Loucy (cell line): ENCODE measurements around the gene SLC7A1.

Experiments used
- H2AFZ ChIP-seq: fragments of 200-600 bp; sonication (generic); 2 replicates; pipeline ENCODE4 v1.6.0; 2016; ENCODE audit warnings: antibody characterized with exemption, mild to moderate bottlenecking, low read length, moderate library complexity
- H3F3A ChIP-seq: fragments of 200-600 bp; 2 replicates; pipeline ENCODE4 v1.6.0; 2016; ENCODE audit warnings: antibody characterized with exemption, low read depth, mild to moderate bottlenecking
- H3K27me3 ChIP-seq: fragments of 200-600 bp; sonication (generic); 2 replicates; pipeline ENCODE4 v1.6.1; 2014; ENCODE audit warnings: low read length, mild to moderate bottlenecking; ENCODE audit not compliant: insufficient read depth, poor library complexity, severe bottlenecking
- H3K36me3 ChIP-seq: fragments of 200-600 bp; sonication (generic); 2 replicates; pipeline ENCODE4 v1.6.1; 2016; ENCODE audit warnings: low read length; ENCODE audit not compliant: insufficient read depth
- H3K4me1 ChIP-seq: fragments of 200-600 bp; sonication (generic); 2 replicates; pipeline ENCODE4 v1.5.1; 2014; ENCODE audit warnings: low read length, mild to moderate bottlenecking; ENCODE audit not compliant: insufficient read depth, poor library complexity, severe bottlenecking
- H3K4me2 ChIP-seq: fragments of 200-600 bp; sonication (generic); 2 replicates; pipeline ENCODE4 v1.6.0; 2014; ENCODE audit warnings: antibody characterized with exemption, low read length, low read depth, mild to moderate bottlenecking; ENCODE audit not compliant: poor library complexity, severe bottlenecking
- H3K4me3 ChIP-seq: fragments of 200-600 bp; sonication (generic); 2 replicates; pipeline ENCODE4 v1.5.1; 2014; ENCODE audit warnings: low read length, mild to moderate bottlenecking, mixed read lengths; ENCODE audit not compliant: poor library complexity, severe bottlenecking
- H3K79me2 ChIP-seq: fragments of 200-600 bp; sonication (generic); 2 replicates; pipeline ENCODE4 v1.6.1; 2014; ENCODE audit warnings: low read length; ENCODE audit not compliant: insufficient read depth
- H3K9ac ChIP-seq: fragments of 200-600 bp; sonication (generic); 2 replicates; pipeline ENCODE4 v1.6.0; 2014; ENCODE audit warnings: mild to moderate bottlenecking, low read depth, low read length, moderate library complexity; ENCODE audit not compliant: poor library complexity, severe bottlenecking
- H3K9me2 ChIP-seq: fragments of 200-600 bp; sonication (generic); replicated peaks from 2 replicates; pipeline ENCODE4 v1.6.1; 2016; ENCODE audit warnings: low read depth, low read length, mixed read lengths
- H3K9me3 ChIP-seq: fragments of 200-600 bp; sonication (generic); 2 replicates; pipeline ENCODE4 v1.6.1; 2014; ENCODE audit warnings: mild to moderate bottlenecking, antibody characterized with exemption, low read length, low read depth; ENCODE audit not compliant: insufficient read depth
- H4K20me1 ChIP-seq: fragments of 200-600 bp; sonication (generic); 2 replicates; pipeline ENCODE4 v1.6.0; 2014; ENCODE audit warnings: antibody characterized with exemption, low read length, mild to moderate bottlenecking; ENCODE audit not compliant: insufficient read depth, poor library complexity, severe bottlenecking
- CTCF ChIP-seq: fragments of 200-600 bp; sonication (generic); conservative IDR thresholded peaks from 2 replicates; pipeline ENCODE4 v1.5.1; 2014; ENCODE audit warnings: mild to moderate bottlenecking, antibody characterized with exemption, low read length
- EZH2phosphoT487 ChIP-seq: fragments of 200-600 bp; IDR thresholded peaks from 2 replicates; pipeline ENCODE4 v1.6.1; 2018; ENCODE audit warnings: antibody characterized with exemption, mild to moderate bottlenecking, moderate library complexity, borderline replicate concordance

SLC7A1 gene

GRCh38 chr13:29501674-29502073 is 93.8 kb downstream of the SLC7A1 start:
- Histone ChIP-seq H3K9me3 (no peaks in the 10 kb centered on the region), H3K4me2 (no peak overlapping the region), H3K9me2 (no peaks in the 10 kb centered on the region), H2AFZ (no peak overlapping the region), H3K27me3 (no peaks in the 10 kb centered on the region), H3K4me1 (no peaks in the 10 kb centered on the region), H3K36me3 (no peaks in the 10 kb centered on the region), H3K79me2 (no peaks in the 10 kb centered on the region), H3K9ac (no peak overlapping the region), H3F3A (no peaks in the 10 kb centered on the region), H4K20me1 (no peaks in the 10 kb centered on the region), H3K4me3 (no peak overlapping the region)
- TF ChIP-seq EZH2phosphoT487 (no peak), CTCF (no peak)

GRCh38 chr13:29500386-29500785 is 95.1 kb downstream of the SLC7A1 start:
- H3K9me2 ChIP-seq, result no peaks in the 10 kb centered on the region
- H3K27me3 ChIP-seq, result no peaks in the 10 kb centered on the region
- H3K36me3 ChIP-seq, result no peaks in the 10 kb centered on the region
- H3K9me3 ChIP-seq, result no peaks in the 10 kb centered on the region
- no peaks in the 10 kb centered on the region for H3K79me2 ChIP-seq
- H3K9ac ChIP-seq, result no peak overlapping the region
- no peaks in the 10 kb centered on the region for H3K4me1 ChIP-seq
- TF ChIP-seq EZH2phosphoT487 (no peak), CTCF (no peak)
- H3K4me2 ChIP-seq, result no peak overlapping the region
- no peaks in the 10 kb centered on the region for H4K20me1 ChIP-seq
- no peak overlapping the region for H3K4me3 ChIP-seq
- no peaks in the 10 kb centered on the region for H3F3A ChIP-seq
- no peak overlapping the region for H2AFZ ChIP-seq

GRCh38 chr13:29499506-29500165 is 95.9 kb downstream of the SLC7A1 start:
- TF ChIP-seq CTCF (no peak), EZH2phosphoT487 (no peak)
- H3K79me2 ChIP-seq, result no peaks in the 10 kb centered on the region
- H4K20me1 ChIP-seq, result no peaks in the 10 kb centered on the region
- H3F3A ChIP-seq, result no peaks in the 10 kb centered on the region
- H3K9ac ChIP-seq, result no peak overlapping the region
- no peaks in the 10 kb centered on the region for H3K36me3 ChIP-seq
- no peak overlapping the region for H3K4me2 ChIP-seq
- no peaks in the 10 kb centered on the region for H3K27me3 ChIP-seq
- H3K9me3 ChIP-seq, result no peaks in the 10 kb centered on the region
- no peak overlapping the region for H2AFZ ChIP-seq
- H3K9me2 ChIP-seq, result no peaks in the 10 kb centered on the region
- H3K4me1 ChIP-seq, result no peaks in the 10 kb centered on the region
- H3K4me3 ChIP-seq, result no peak overlapping the region
